Measurements from ENCODE around the gene ANKRD39. TPM values are rescaled to one million over a fixed set of nuclear protein-coding genes. Genes with fewer than 3 reads are reported as not detected.
A peak's percentile ranks its signal among the peaks of the same experiment; 100 is the strongest.
"Not testable (repeated sequence)": the region's sequence is repeated elsewhere in the genome, so short reads cannot be mapped to it uniquely, and the experiment has no call there.

Gene ANKRD39
- total RNA-seq, 1 experiment from 2014 or later: 19.3 TPM

DNA sequence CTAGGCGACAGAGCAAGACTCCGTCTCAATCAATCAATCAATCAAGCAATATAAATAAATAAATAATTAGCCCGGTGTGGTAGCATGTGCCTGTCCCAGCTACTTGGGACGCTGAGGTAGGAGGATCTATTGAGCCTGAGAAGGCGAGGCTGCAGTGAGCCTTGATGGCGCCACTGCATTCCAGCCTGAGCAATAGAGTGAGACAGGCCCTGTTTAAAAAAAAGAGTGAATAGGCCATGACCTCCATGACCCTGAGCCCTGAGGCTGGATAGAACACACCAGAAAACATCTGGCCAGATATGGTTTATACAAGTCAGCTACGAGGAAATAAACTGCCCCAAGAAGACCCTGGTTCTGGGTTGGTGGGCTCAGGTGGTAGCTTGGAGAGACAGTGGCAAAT is 32.4 kb upstream of the ANKRD39 start:
- Mint-ChIP-seq H3K9me3 (ENCODE audit: unreplicated experiment) (no peaks in the 10 kb centered on the region), H3K27me3 (ENCODE audit: insufficient read depth, unreplicated experiment) (no peaks in the 10 kb centered on the region), H3K36me3 (ENCODE audit: insufficient read depth, unreplicated experiment) (no peaks in the 10 kb centered on the region), H3K4me3 (ENCODE audit: unreplicated experiment) (no peak overlapping the region), H3K27ac (ENCODE audit: unreplicated experiment) (no peak overlapping the region), H3K4me1 (ENCODE audit: low read depth, unreplicated experiment) (peaks cover 34% of the 10 kb centered on the region)
- no TSS peak for BruUV-seq (replicated peaks)
- Histone ChIP-seq H3K27me3 (replicated peaks; ENCODE audit: control insufficient read depth, insufficient read depth, low read length) (no peaks in the 10 kb centered on the region), H3K4me3 (ENCODE audit: low read depth, low read length) (no peak overlapping the region), H3K9me3 (no peaks in the 10 kb centered on the region), H3K36me3 (ENCODE audit: control insufficient read depth, insufficient read depth, low read length) (no peaks in the 10 kb centered on the region), H3K4me1 (peaks cover 44% of the 10 kb centered on the region)
- CTCF ChIA-PET: interaction anchor here (0.5 to 1.4 kb wide), 4 partner anchors 11 to 61 kb away, joined by 4 to 14 read pairs (median 5); no protein-coding TSS in a partner anchor
- POLR2A ChIA-PET: no interaction called here
- TF ChIP-seq, protein P1, sequence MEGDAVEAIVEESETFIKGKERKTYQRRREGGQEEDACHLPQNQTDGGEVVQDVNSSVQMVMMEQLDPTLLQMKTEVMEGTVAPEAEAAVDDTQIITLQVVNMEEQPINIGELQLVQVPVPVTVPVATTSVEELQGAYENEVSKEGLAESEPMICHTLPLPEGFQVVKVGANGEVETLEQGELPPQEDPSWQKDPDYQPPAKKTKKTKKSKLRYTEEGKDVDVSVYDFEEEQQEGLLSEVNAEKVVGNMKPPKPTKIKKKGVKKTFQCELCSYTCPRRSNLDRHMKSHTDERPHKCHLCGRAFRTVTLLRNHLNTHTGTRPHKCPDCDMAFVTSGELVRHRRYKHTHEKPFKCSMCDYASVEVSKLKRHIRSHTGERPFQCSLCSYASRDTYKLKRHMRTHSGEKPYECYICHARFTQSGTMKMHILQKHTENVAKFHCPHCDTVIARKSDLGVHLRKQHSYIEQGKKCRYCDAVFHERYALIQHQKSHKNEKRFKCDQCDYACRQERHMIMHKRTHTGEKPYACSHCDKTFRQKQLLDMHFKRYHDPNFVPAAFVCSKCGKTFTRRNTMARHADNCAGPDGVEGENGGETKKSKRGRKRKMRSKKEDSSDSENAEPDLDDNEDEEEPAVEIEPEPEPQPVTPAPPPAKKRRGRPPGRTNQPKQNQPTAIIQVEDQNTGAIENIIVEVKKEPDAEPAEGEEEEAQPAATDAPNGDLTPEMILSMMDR (IDR thresholded peaks at IDR 0.05; ENCODE audit: insufficient read depth in 1 of 2, low read depth in 1 of 2, low read length in 1 of 2, severe bottlenecking in 1 of 2, unreplicated experiment in 1 of 2): no peak
- peak in 1 of 2 experiments; percentile 36 for DNase-seq
- intact Hi-C loops (cut with micrococcal nuclease; ENCODE audit: unreplicated experiment): no loop called here

DNA sequence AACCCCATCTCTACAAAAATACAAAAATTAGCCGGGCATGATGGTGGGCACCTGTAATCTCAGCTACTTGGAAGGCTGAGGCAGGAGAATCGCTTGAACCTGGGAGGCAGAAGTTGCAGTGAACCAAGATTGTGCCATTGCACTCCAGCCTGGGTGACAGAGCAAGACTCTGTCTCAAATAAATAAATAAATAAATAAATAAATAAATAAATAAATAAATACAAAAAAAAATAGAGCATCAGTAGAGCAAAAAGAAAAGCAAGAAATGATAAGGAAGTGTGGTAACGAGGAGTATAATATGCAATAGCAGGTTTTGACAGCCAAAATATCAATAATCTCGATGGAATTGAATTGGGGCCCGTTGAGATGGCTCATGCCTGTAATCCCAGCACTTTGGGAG is 31.7 kb upstream of the ANKRD39 start:
- BruUV-seq (replicated peaks); H3K36me3 ChIP-seq (ENCODE audit: control insufficient read depth, insufficient read depth, low read length); H3K27me3 ChIP-seq (replicated peaks; ENCODE audit: control insufficient read depth, insufficient read depth, low read length); H3K27me3 Mint-ChIP-seq (ENCODE audit: insufficient read depth, unreplicated experiment); DNase-seq; H3K9me3 Mint-ChIP-seq (ENCODE audit: unreplicated experiment); H3K4me3 ChIP-seq (ENCODE audit: low read depth, low read length); H3K27ac Mint-ChIP-seq (ENCODE audit: unreplicated experiment); intact Hi-C loops (cut with micrococcal nuclease; ENCODE audit: unreplicated experiment); POLR2A ChIA-PET; H3K4me3 Mint-ChIP-seq (ENCODE audit: unreplicated experiment); H3K36me3 Mint-ChIP-seq (ENCODE audit: insufficient read depth, unreplicated experiment); H3K9me3 ChIP-seq: not testable (repeated sequence)
- CTCF ChIA-PET: interaction anchor here (1.4 kb wide), 1 partner anchor 31 kb away, joined by 6 read pairs; no protein-coding TSS in a partner anchor
- H3K4me1 ChIP-seq: peaks cover 43% of the 10 kb centered on the region
- peaks cover 34% of the 10 kb centered on the region for H3K4me1 Mint-ChIP-seq (ENCODE audit: low read depth, unreplicated experiment)

DNA sequence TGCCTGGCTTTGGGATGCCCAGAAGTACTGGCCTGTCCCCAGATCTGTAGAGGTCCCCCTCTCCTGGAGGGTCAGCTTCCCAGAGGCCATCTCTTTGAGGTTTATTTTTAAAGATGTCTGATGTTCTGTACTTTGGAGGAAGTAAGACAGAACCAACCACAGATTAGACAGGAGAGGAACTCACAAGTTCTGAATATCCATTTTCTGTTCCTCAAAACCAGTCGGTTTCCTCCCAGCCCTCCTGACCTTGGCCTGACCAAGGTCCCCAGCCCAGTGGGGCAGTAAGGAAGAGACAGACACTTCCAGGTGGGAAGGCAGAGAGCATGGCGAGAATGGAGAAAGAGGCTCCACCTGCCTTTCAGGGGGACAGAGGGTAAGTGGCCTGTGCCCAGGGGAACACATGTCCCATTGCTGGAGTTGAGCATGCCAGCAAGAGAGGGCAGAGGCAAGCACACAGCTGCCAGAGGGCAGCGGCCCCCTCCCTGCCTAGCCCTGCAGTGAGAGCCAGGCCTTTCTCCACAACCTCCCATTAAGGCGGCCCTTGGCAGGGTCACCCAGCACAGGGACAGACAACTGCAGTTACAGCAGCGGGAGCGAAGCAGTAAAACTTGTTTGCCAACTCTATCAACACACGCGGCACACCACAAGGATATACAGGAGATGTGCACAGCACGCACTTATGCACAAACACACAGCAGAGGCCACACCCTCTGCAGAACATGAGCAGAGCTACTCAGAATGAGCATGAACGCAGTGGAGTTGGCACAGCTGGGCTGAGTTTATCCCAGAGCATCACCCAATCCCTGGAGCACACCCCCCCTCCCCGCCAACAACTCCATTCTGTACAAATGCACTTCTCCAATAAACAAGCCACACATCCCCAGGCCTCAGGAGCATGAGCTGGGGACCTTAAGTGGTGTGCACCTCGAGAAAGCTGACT is 30.5 kb upstream of the ANKRD39 start:
- DNase-seq: peak in 1 of 2 experiments; percentile 49
- TF ChIP-seq, protein P1 (IDR thresholded peaks at IDR 0.05; ENCODE audit: insufficient read depth in 1 of 2, low read depth in 1 of 2, low read length in 1 of 2, severe bottlenecking in 1 of 2, unreplicated experiment in 1 of 2): no peak
- intact Hi-C loops (cut with micrococcal nuclease; ENCODE audit: unreplicated experiment): no loop called here
- Mint-ChIP-seq H3K36me3 (ENCODE audit: insufficient read depth, unreplicated experiment) (no peaks in the 10 kb centered on the region), H3K4me1 (ENCODE audit: low read depth, unreplicated experiment) (peaks cover 34% of the 10 kb centered on the region), H3K4me3 (ENCODE audit: unreplicated experiment) (no peak overlapping the region), H3K27ac (ENCODE audit: unreplicated experiment) (peak overlapping the region; percentile 29), H3K9me3 (ENCODE audit: unreplicated experiment) (no peaks in the 10 kb centered on the region), H3K27me3 (ENCODE audit: insufficient read depth, unreplicated experiment) (no peaks in the 10 kb centered on the region)
- Histone ChIP-seq H3K36me3 (ENCODE audit: control insufficient read depth, insufficient read depth, low read length) (no peaks in the 10 kb centered on the region), H3K4me3 (ENCODE audit: low read depth, low read length) (no peak overlapping the region), H3K27me3 (replicated peaks; ENCODE audit: control insufficient read depth, insufficient read depth, low read length) (no peaks in the 10 kb centered on the region), H3K9me3 (no peaks in the 10 kb centered on the region), H3K4me1 (peaks cover 44% of the 10 kb centered on the region)
- ChIA-PET CTCF (interaction anchor here (0.9 to 1.8 kb wide), 2 partner anchors 20 to 64 kb away, joined by 3 to 6 read pairs; no protein-coding TSS in a partner anchor), POLR2A (no interaction called here)
- no TSS peak for BruUV-seq (replicated peaks)
